A549 treated with AZD9567 at 1 μM for 4 hours (cell line): ENCODE measurements around the gene RASL12. TPM values are rescaled to one million over a fixed set of nuclear protein-coding genes. Genes with fewer than 3 reads are reported as not detected.

Experiments used
- total RNA-seq: library from RNA; stranded (reverse); fragments of 200-300 nt; extraction: Qiagen RNA extraction; gene quantifications from 5 replicates; pipeline ENCODE4 v1.2.3, GENCODE V29; 2022; ENCODE audit not compliant: insufficient read depth

Gene RASL12, protein sequence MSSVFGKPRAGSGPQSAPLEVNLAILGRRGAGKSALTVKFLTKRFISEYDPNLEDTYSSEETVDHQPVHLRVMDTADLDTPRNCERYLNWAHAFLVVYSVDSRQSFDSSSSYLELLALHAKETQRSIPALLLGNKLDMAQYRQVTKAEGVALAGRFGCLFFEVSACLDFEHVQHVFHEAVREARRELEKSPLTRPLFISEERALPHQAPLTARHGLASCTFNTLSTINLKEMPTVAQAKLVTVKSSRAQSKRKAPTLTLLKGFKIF
- 0.05 to 0.19 TPM (median 0.09 TPM) in 4 of 5 replicates, not detected in the other for total RNA-seq

DNA sequence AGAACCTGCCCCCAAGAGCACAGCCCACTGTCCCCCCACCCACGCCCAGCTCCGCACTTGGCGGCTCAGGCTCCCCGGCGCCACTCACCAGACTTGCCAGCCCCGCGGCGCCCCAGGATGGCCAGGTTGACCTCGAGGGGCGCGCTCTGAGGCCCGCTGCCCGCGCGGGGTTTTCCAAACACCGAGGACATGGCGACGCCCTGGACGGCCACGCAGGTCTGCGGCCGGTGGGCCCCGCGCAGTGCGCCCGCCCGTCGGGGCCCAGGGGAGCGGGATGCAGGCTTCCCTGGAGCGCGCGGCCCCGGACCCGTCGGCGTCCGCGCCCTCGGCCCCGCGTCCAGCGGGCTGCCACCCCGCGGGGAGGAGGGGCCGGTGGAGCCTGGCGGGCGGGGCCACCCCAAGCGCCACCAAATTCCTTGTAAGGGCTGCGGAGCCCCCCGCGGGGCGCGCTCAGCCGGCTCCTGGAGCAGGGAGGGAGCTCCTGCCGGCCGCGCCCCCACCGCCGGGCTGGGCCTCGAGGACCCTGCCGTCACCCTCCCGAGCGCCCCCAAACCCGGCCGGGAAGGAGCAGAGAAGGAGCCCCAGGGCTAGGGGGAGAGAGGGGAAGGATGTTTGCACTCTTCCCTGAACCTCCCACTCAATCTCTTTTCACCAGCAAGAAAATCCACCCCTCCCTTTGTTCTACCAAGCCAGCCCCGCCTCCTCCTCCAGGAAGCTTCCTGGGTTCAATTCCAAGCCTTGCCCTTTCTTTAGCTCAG is at the start of gene RASL12:
RASL12 (minus strand) TSS at position 347 of the 758 bp plus-strand sequence; CDS start at position 191, 156 bp downstream.

DNA sequence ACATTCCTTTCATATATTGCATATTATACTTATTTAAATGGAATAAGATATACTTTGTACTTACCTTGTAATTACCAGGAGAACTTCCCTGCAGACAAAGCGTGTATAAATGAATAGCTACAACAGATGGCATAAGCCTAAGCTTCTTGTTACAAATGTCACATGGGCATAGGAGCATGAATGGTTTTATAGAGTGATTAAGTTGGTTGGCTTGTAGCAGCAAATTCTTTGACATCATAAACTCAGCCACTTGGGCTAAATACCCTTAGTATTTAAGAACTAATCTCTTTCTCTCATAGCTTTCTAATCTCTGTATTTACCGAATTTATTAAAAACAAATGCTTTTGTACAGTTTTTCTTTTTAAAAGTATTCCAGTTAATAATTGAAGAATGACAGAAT is 47.3 kb upstream of the RASL12 start, which contains the start of gene UBAP1L:
UBAP1L (minus strand) TSS at position 115 of the 400 bp plus-strand sequence. CDS start 8,985 bp downstream, outside the sequence.

GRCh38 chr15:65076486-65077290 is 8.9 kb upstream of the RASL12 start, which contains the start of gene KBTBD13:
Gene KBTBD13, plus strand, starts transcription at chr15:65076746. Its CDS starts 70 bp downstream, at chr15:65076816.

GRCh38 chr15:65044724-65045481 is 22.9 kb downstream of the RASL12 start, which contains the start of gene SLC51B:
Gene SLC51B, plus strand, starts transcription at chr15:65045387. Its CDS starts 4,618 bp downstream, at chr15:65050005.

DNA sequence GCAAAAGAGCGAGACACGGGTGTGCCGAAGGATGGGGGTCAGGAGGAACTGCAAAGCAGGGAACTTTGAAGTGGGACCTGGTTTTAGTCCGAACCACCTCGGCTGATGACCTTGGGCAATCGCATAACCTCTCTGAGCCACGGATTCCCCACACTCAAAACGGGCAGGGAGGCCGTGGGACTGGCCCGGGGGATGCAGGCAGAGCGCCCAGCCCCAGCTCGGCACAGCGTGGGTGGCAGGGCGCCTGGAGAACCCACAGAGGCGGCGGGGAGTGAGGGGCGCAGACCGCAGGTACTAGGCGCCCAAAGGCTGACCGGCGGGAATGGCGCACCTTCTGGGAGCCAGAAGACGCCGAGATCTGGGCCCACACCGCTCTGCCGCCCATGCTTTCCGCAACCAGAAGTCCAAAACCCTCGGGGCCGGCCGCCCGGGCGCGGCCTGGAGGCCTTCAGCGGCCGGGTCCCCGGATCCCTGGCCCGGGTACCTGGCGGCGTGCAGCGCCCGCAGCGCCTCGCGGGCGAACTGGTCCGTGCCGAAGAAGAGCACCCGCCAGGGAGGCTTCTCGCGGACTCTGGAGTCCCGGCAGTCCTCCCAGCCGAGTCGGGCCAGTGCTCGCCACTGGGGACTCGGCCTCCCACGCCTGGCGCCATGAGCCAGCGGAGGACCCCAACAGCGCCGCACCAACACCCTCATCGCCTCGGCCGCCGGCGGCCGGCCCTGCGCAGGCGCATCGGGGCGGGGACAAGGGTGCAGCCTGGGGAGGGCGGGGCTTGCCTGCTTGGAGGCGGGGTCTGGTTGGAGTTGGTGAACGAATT is 38.7 kb downstream of the RASL12 start, which contains the start of gene MTFMT:
MTFMT (minus strand) TSS at position 719 of the 815 bp plus-strand sequence; CDS start at position 693, 26 bp downstream.

Other genes starting within 250 kb of the RASL12 start
- 11.5 to 20.5 TPM (median 19.8 TPM) in 5 replicates for gene PIF1, start 242.3 kb downstream of the RASL12 start, total RNA-seq
- gene PLEKHO2, start 226.1 kb downstream of the RASL12 start, total RNA-seq, result 6.2 to 8.1 TPM (median 6.5 TPM) in 5 replicates
- gene ANKDD1A, start 156.1 kb downstream of the RASL12 start, total RNA-seq, result 1.3 to 1.9 TPM (median 1.6 TPM) in 5 replicates
- 112 to 125 TPM (median 117 TPM) in 5 replicates for gene SPG21, start 78.1 kb downstream of the RASL12 start, total RNA-seq
- gene MTFMT, start 38.4 kb downstream of the RASL12 start, total RNA-seq, result 27.0 to 37.8 TPM (median 29.4 TPM) in 5 replicates
- 9.8 to 14.3 TPM (median 10.3 TPM) in 5 replicates for gene SLC51B, start 22.6 kb downstream of the RASL12 start, total RNA-seq
- gene KBTBD13, start 8.8 kb upstream of the RASL12 start, total RNA-seq, result 0.06 TPM in 1 of 5 replicates, not detected in the others
- gene UBAP1L, start 47.2 kb upstream of the RASL12 start, total RNA-seq, result 0.85 to 1.6 TPM (median 1.00 TPM) in 4 of 5 replicates, not detected in the other
- 22.3 to 30.0 TPM (median 27.6 TPM) in 5 replicates for gene PDCD7, start 65.8 kb upstream of the RASL12 start, total RNA-seq
- gene CLPX, start 117.4 kb upstream of the RASL12 start, total RNA-seq, result 39.4 to 46.5 TPM (median 43.5 TPM) in 5 replicates
- gene CILP, start 143.5 kb upstream of the RASL12 start, total RNA-seq, result 0.14 to 0.33 TPM (median 0.14 TPM) in 5 replicates
- 4.2 to 10.9 TPM (median 9.9 TPM) in 5 replicates for gene PARP16, start 218.9 kb upstream of the RASL12 start, total RNA-seq
- not detected in 5 replicates for gene RNU5A-1, start 228.1 kb upstream of the RASL12 start, total RNA-seq
- gene RNU5B-1, start 236.7 kb upstream of the RASL12 start, total RNA-seq, result not detected in 5 replicates